IPS DF 6.9 (cell line): ENCODE results near the gene MYO1H.
"Not testable (repeated sequence)": the region's sequence is repeated elsewhere in the genome, so short reads cannot be mapped to it uniquely, and the experiment has no call there.

Experiments
- DNase-seq: peaks from one replicate; pipeline ENCODE4 v3.0.0-alpha.2; 2013; ENCODE audit warnings: low read depth, low spot score
- H3K27ac ChIP-seq: one replicate; pipeline ENCODE4 v1.5.1; 2013; ENCODE audit warnings: low read length, control low read depth
- H3K27me3 ChIP-seq: 2 replicates; pipeline ENCODE4 v1.6.1; 2013; ENCODE audit warnings: mild to moderate bottlenecking, low read length; ENCODE audit not compliant: control insufficient read depth, insufficient read depth
- H3K36me3 ChIP-seq: 2 replicates; pipeline ENCODE4 v1.6.1; 2013; ENCODE audit warnings: low read length; ENCODE audit not compliant: control insufficient read depth, insufficient read depth
- H3K4me1 ChIP-seq: 2 replicates; pipeline ENCODE4 v1.6.1; 2013; ENCODE audit warnings: low read length; ENCODE audit not compliant: control insufficient read depth, insufficient read depth
- H3K4me3 ChIP-seq: 2 replicates; pipeline ENCODE4 v1.5.1; 2013; ENCODE audit warnings: mild to moderate bottlenecking, low read length
- H3K9me3 ChIP-seq: 2 replicates; pipeline ENCODE4 v1.6.1; 2013; ENCODE audit warnings: low read length, inconsistent platforms; ENCODE audit not compliant: control insufficient read depth, insufficient read depth
- WGBS: extraction: QIAGEN DNeasy Blood & Tissue Kit; methylation state at CpG from one replicate; pipeline ENCODE4 v1.1.7; 2013; ENCODE audit warnings: mixed read lengths, missing lambda C conversion rate; ENCODE audit not compliant: insufficient read length, insufficient coverage; 5-methylcytosine and 5-hydroxymethylcytosine counted together

MYO1H gene

GRCh38 chr12:109421355-109422087 is 73.8 kb downstream of the MYO1H start:
- DNase-seq: no peak
- no CpG with 5 or more reads among the region's 8 CpGs for WGBS
- H3K4me1 ChIP-seq: no peaks in the 10 kb centered on the region
- no peaks in the 10 kb centered on the region for H3K9me3 ChIP-seq
- H3K27ac ChIP-seq: no peak overlapping the region
- H3K4me3 ChIP-seq: no peak overlapping the region
- no peaks in the 10 kb centered on the region for H3K27me3 ChIP-seq
- H3K36me3 ChIP-seq: no peaks in the 10 kb centered on the region

DNA sequence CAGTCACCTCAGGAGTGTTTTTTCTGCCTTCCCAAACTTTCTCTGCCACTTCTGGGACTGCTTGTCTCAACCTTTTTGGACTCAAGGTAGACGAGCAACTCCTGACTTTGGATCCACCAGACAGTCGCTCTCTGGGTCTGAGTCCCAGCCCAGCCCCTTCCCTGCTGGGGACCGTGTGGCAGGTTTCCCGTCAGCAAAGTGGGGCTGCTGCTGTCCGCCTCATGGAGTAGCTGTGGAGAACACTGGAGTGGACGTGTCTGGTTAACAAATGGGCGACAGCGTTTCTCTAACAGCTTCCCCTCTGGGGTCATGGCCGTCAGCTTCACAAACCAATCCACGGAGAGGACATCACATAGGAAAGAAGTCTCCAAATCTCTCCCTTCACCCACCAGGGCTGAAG is 74.6 kb downstream of the MYO1H start:
- WGBS: no CpG with 5 or more reads among the region's 10 CpGs
- no peaks in the 10 kb centered on the region for H3K9me3 ChIP-seq
- no peak for DNase-seq
- H3K4me3 ChIP-seq: no peak overlapping the region
- no peaks in the 10 kb centered on the region for H3K4me1 ChIP-seq
- H3K27me3 ChIP-seq: no peaks in the 10 kb centered on the region
- H3K27ac ChIP-seq: no peak overlapping the region
- no peaks in the 10 kb centered on the region for H3K36me3 ChIP-seq

DNA sequence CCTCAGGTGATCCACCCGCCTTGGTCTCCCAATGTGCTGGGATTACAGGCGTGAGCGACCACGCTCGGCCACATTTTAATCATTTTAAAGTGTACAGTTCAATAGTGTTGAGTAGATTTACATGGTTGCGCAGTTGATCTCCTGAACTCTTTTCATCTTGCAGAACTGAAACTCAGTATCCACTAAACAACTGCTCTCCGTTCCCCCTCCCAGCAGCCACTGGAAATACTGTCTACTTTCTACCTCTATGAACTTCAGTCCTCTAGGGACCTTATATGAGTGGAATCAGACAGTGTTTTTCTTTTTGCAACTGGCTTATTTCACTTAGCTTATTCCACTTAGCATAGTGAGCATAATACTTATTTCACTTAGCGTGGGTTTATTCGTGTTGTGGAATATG is 75.7 kb downstream of the MYO1H start:
- WGBS: no CpG with 5 or more reads among the region's 9 CpGs

GRCh38 chr12:109428037-109428629 is 80.4 kb downstream of the MYO1H start:
- no peak overlapping the region for H3K27ac ChIP-seq
- H3K4me1 ChIP-seq: no peaks in the 10 kb centered on the region
- no peak overlapping the region for H3K4me3 ChIP-seq
- no peaks in the 10 kb centered on the region for H3K9me3 ChIP-seq
- H3K36me3 ChIP-seq: no peaks in the 10 kb centered on the region
- peak; percentile 78 for DNase-seq
- WGBS: no CpG with 5 or more reads among the region's 8 CpGs
- no peaks in the 10 kb centered on the region for H3K27me3 ChIP-seq

More for the DNA sequence above, 75.7 kb downstream of the MYO1H start:
- Histone ChIP-seq H3K27me3 (no peaks in the 10 kb centered on the region), H3K27ac (no peak overlapping the region), H3K4me3 (no peak overlapping the region), H3K9me3 (no peaks in the 10 kb centered on the region), H3K4me1 (no peaks in the 10 kb centered on the region), H3K36me3 (no peaks in the 10 kb centered on the region)
- DNase-seq: no peak

- H3K36me3 ChIP-seq, H3K9me3 ChIP-seq, H3K4me3 ChIP-seq, DNase-seq, H3K27ac ChIP-seq, H3K27me3 ChIP-seq, H3K4me1 ChIP-seq: not testable (repeated sequence)
- WGBS: no CpG with 5 or more reads among the region's 3 CpGs
These were observed 81.1 kb downstream of the MYO1H start for GRCh38 chr12:109428804-109429203.

DNA sequence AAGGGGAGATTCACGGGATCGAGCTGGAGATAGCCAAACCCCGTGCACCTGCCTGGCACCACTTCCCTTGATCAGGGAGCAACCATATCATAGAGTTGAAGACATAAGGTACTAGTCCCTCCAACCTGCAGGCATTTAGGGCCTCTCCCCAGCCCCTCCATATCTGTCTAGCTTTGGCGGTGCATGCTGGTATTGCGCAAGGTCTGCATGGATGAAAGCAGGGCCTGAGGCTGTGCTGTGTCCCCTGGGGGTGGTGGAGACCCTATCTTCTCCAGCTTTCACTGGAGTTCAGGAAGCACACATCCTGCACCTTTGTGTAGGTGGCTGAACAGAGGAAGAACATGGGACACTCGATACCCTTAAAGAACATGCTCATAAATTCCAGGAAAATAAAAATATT is 82.5 kb downstream of the MYO1H start:
- no peaks in the 10 kb centered on the region for H3K36me3 ChIP-seq
- H3K9me3 ChIP-seq: no peaks in the 10 kb centered on the region
- no peaks in the 10 kb centered on the region for H3K4me1 ChIP-seq
- no peak overlapping the region for H3K27ac ChIP-seq
- H3K4me3 ChIP-seq: no peak overlapping the region
- no peak for DNase-seq
- no peaks in the 10 kb centered on the region for H3K27me3 ChIP-seq
- no CpG with 5 or more reads among the region's 6 CpGs for WGBS

GRCh38 chr12:109432431-109432830 is 84.7 kb downstream of the MYO1H start:
- H3K27ac ChIP-seq: no peak overlapping the region
- no peaks in the 10 kb centered on the region for H3K9me3 ChIP-seq
- no peak overlapping the region for H3K4me3 ChIP-seq
- no peaks in the 10 kb centered on the region for H3K27me3 ChIP-seq
- WGBS: no CpG with 5 or more reads among the region's 6 CpGs
- peaks cover 6% of the 10 kb centered on the region for H3K4me1 ChIP-seq
- DNase-seq: no peak
- no peaks in the 10 kb centered on the region for H3K36me3 ChIP-seq

- no peaks in the 10 kb centered on the region for H3K9me3 ChIP-seq
- H3K4me1 ChIP-seq: peaks cover 6% of the 10 kb centered on the region
- DNase-seq: peak; percentile 87
- no peak overlapping the region for H3K4me3 ChIP-seq
- H3K27me3 ChIP-seq: no peaks in the 10 kb centered on the region
- no CpG with 5 or more reads among the region's 14 CpGs for WGBS
- no peaks in the 10 kb centered on the region for H3K36me3 ChIP-seq
- no peak overlapping the region for H3K27ac ChIP-seq
These were observed 85.2 kb downstream of the MYO1H start for GRCh38 chr12:109432842-109433304.

DNA sequence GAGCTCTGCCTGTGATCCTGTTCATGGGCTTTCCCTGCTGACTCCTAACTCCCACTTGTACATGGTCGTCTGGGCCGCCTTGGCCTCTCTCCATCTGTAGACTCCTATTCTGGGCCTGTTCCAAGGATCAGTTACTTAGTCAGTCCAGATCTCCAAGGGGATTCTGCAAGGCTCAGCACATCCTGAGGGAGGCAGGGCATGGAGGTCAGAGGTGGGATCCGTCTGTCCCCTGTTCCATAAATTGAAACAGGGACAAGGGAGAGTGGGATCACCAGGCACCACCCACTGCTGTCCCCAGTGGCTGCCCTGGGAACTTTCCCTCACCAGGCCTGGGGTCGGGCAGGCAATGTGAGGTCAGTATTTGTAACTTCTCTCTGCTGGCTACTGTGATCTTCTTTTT is 85.9 kb downstream of the MYO1H start:
- Histone ChIP-seq H3K36me3 (no peaks in the 10 kb centered on the region), H3K4me1 (peaks cover 6% of the 10 kb centered on the region), H3K4me3 (no peak overlapping the region), H3K27me3 (no peaks in the 10 kb centered on the region), H3K9me3 (no peaks in the 10 kb centered on the region), H3K27ac (no peak overlapping the region)
- no peak for DNase-seq
- no CpG with 5 or more reads among the region's 4 CpGs for WGBS

GRCh38 chr12:109434582-109434981 is 86.9 kb downstream of the MYO1H start:
- Histone ChIP-seq H3K4me1 (peaks cover 6% of the 10 kb centered on the region), H3K27ac (no peak overlapping the region), H3K9me3 (no peaks in the 10 kb centered on the region), H3K27me3 (no peaks in the 10 kb centered on the region), H3K4me3 (no peak overlapping the region), H3K36me3 (no peaks in the 10 kb centered on the region)
- WGBS: no CpG with 5 or more reads among the region's 7 CpGs
- no peak for DNase-seq
